GM18519 (cell line): ENCODE measurements around the gene SNAPC4.
"Not testable (repeated sequence)": the region's sequence is repeated elsewhere in the genome, so short reads cannot be mapped to it uniquely, and the experiment has no call there.

ENCODE experiments used
- ATAC-seq: cut with Tn5 transposase; IDR thresholded peaks from one replicate; pipeline ENCODE4 v1.9.1; 2021; ENCODE audit warnings: mild to moderate bottlenecking, moderate library complexity; ENCODE audit not compliant: unreplicated experiment, low FRiP score

The SNAPC4 gene

DNA sequence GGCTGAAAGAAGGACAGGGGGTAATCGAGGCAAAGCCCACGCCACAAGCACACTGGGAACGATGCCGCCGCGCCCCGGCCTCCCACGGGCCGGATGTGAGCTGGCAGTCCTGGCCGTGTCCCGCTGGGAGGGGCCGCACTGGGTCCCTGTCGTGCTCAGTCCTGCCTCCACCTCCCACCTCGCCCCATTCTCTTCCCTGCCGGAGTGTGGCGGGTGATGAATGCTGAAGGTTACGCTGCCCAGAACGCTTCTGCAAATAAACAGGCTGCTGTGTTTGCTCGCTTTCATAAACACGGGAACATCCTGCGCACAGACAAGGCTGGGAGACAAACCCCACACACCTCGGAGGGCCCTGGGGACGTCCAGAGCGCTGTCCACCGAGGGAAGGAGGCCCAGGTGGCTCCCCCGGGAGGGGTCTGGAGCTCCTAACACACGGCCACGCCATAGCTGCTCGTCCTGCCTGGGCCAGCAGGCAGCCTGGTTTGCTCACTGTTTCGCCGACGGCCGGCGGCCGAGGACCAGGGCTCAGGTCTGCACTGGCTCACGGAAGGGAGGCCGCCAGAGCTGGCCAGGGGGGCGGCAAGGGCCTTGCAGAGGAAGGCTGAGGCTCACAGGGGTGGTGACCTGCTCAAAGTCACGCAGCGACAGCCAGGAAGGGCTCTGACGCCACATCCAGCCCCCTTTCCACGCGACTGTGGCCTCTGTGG, 38.8 kb downstream of the SNAPC4 start:
- no peak for ATAC-seq

DNA sequence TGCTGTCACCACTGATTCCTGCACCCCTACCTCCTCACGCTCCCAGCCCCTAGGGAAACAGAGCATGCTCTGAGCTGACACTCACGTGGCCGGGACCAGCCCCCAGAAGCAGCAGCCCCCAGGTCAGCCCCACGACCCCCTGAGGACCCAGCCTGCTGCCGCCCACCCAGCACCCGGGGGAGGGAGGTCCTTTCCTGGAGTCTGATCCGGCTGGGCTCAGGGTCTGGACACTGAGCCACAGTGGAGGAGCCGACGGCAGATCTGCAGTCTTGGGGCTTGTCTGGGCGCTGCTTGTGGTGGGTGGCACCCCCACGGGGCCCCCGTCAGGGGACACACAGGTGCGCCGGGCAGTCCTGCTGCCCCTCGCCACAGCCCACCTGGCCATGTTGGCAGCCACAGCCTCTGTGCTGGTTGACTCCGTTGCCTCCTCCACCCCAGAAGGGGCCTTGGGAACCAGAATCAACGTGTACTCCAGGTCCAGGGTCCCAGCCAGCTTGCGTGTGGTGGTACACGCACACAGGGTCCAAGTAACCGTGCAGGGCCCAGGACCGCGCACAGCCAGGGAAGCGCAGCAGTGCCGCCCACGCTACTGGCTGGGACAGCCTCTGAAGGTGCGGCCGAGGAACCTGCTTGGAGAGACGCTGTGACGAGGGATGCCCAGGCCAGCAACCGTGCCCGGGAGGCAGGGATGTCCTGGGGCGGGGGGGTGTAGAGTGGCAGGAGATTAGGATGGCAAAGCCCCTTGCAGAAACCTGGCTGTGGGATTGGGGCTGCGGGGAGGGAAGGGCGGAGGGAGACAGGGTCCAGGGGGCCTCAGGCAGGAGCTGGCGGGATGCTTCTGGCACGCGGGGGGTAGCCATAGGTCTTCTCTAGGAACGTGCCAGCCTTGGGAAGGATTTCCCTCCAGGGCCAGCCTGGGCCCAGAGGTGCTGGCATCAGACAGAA, 39.9 kb downstream of the SNAPC4 start:
- no peak for ATAC-seq

DNA sequence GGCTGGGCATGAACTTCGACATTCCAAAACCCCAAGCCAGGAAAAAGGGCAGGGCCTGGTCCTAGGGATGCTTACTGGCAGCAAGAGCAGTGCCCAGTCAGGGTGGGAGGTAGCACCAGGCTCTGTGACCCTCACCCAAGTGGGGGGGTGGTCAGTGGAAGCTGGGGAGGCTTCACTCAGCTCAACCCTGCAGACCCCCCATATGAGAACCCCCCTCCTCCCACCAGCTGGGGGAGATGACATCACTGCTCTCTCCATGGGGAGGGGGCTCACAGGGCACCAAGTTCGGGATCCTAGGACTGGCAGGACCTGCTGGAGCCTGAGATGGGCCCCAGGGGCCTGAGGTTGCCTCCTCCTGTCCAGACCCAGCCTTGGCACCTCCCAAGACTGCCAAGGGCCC, 41.1 kb downstream of the SNAPC4 start:
- no peak for ATAC-seq

DNA sequence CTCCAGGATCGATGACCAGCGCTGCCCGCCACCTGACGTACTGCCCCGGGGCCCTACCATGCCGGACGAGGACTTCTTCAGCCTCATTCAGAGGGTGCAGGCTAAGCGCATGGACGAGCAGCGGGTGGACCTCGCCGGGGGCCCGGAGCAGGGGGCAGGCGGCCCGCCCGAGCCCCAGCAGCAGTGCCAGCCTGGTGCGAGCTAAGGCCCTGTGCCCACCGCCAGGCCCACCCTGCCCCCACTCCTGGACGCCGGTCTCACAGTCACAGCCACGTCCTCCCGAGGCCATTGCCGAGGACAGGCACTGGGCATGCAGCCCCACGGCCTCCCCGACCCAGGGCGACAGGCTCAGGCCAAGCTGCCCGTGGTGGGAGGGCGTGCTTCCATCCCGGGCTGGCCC, 42.0 kb downstream of the SNAPC4 start:
- ATAC-seq: no peak

DNA sequence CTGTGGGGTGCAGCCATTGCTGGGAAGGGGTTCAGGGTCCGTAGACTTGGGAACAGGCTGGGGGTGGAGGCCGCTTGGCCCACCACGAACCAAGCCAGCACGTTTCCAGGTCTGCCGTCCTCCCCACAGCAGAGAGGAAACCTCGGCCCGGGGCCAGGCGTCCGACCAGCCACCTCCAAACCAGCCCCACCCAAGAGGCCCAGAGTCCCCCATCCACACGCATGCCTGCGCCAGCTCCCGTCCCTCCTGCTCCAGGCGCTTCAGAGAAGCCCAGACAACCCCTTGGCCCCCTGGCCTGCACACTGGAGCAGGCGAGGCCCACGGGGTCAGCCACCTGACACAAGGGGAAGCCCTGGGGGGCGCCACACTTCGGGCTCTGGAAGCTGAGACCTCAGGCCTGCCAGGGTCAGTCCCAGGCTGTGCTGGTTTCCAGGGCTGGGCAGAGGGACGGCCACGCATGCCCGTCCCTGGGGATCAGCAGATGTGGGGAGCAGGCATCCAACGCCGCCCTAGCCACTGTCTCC, 42.7 kb downstream of the SNAPC4 start:
- no peak for ATAC-seq

DNA sequence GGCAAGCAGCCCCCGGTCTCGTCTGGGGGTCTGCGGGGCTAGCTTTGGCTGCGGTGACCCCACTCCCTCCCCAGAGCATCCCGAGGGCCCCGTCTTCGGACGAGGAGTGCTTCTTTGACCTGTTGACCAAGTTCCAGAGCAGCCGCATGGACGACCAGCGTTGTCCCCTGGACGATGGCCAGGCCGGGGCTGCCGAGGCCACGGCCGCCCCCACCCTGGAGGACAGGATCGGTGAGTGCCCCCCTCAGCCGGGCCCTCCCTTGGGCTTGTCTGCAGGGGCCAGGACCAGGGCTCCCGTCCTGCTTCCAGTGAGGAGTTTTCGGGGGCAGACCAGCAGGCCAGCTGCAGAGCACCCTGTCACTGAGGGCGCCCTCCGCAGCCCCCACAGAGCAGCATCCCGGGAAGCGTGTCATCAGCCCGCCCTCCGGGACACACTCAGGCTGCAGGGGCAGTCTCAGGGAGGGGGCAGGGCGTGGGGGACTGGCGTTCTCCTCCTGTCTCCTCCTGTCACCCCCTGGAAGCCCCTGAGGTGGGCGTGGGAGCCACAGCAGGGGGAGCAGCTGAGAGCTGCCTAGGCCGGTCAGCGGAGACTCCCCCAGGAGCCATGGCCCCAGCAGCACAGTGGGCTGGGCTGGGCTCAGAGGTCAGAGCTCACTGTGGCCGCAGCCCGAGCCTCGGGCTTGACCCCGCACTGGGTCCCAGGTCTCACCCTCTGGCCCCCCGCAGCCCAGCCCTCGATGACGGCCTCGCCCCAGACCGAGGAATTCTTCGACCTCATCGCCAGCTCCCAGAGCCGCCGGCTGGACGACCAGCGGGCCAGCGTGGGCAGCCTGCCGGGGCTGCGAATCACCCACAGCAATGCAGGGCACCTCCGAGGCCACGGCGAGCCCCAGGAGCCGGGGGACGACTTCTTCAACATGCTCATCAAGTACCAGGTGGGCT, 44.1 kb downstream of the SNAPC4 start:
- no peak for ATAC-seq

DNA sequence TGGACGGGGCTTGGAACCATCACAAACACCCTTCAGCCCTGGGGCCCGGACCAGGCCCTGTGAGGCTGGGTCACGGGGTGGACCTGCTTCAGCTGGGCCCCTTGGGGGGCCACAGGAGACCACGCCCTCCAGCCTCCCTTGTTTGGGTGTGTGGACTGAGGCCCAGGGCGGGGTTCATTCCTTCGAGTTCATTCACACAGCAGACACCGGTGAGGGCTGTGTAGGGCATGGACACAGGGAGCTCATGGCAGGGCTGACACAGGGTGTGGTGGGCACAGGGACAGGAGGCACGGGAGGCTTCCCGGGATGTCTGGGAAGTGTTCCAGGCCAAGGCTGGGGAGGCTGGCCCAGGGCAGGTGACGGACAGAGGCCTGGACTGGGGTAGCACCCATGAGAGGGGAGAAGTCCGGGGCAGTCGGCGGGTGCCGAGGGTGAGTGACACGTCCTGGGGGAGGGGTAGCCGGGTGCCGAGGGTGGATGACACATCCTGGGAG, 45.3 kb downstream of the SNAPC4 start:
- no peak for ATAC-seq

DNA sequence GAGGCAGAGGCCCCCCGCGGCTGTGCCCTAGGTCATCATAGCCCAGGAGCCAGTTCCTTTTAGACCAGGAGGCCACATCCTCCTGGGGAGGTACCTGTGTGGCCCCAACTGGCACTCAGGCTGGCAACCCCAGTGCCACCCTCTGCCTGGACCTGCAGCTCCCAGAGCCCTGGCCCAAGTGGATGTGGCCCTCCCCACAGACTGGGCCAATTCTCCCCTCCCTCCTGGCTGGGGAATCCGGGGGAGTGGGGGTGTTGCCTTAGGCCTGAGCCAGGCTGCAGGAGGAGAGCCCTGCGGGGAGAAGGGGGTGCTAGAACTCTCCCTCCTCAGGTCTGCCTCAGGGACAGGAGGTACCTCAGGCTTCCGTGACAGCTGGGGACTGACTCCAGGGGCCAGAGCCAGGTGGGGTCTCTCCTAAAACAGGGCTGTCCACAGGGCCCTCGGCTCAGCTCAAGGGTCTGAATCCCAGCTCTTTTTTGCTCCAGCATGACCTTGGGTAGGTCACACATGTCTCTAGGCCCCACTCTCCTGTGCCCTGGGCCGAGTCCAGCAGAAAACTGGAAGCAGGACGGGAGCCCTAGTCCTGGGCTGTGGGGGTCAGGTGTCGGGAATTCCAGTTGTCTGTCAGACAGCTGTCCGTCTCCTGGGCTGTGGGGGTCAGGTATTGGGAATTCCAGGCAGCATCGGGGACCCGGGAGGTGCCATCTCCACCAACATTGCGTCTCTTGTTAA, 46.0 kb downstream of the SNAPC4 start:
- ATAC-seq: no peak

DNA sequence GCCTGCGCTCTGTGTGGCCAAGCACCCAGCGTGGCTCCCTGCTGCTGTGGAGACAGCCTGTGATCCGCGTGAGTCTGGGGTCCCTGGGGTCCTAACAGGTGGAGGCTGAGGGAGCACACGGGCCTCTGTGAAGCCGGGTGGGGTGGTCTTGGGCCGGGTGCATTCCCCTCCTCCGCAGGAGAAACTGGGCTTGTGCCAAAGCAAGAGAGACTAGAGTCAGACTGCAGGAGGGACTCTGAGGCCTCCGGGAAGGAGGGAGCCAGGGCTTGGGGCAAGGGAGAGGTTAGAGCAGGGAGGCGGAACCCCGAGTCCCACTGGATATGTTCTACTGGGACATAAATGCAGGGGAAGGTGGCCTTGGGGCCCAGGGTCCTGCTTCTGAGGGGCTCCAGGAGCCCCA, 46.9 kb downstream of the SNAPC4 start:
- no peak for ATAC-seq

DNA sequence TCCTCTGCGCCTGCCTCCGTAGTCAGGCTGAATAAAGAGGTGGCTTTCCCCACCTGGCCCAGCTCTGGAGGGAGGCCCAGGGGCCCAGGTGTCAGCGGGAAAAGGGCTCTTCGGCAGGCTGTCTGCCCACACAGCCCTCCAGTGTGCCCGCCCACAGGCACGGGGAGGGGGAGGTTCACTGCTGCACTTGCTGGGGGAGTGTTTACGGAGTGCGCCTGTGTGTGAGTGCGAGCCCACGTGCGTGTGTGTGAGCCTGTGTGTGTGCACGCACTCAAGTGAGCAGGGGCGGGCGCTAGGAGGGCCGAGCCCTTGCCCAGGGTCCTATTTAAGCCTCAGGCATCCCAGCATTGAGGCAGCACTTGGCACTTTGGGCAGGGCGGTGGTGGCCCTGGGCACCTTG, 47.3 kb downstream of the SNAPC4 start:
- no peak for ATAC-seq

DNA sequence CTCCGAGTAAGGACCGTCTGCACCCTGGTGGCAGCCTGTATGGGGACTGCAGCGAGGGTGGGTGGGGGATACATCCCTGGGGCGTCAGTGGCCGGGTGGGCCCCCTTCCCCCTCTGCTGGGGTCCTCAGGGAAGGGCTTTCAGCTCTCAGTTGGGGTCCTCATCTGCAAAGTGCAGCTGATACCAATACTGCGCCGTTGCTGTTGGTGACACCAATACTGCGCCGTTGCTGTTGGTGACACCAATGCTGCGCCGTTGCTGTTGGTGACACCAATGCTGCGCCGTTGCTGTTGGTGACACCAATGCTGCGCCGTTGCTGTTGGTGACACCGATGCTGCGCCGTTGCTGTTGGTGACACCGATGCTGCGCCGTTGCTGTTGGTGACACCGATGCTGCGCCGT, 48.1 kb downstream of the SNAPC4 start:
- ATAC-seq: not testable (repeated sequence)

DNA sequence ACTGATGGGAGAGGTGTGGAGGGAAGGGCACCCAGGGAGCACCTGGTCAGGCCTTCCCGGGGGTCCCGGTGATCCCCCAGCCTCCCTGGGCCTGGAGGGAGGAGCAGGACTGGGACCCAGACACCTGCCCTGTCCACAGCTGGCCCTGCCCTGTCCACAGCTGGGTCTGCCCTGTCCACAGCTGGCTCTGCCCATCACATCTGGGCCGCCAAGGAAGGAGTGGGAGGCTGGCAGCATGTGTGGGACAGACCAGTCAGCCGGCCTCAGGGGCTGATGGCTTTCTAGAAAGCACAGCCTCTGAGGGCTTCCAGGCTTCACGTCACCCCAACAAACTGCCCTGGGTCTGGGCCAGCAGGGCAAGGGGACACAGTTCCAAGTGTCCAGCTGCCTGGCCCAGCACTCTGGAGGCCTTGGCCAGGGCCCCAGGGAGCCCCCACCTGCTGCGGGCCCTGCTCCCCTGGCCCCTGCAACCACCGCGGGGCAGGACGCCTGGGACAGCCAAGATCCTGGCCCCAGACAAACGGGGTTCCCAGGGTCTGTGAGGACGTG, 48.6 kb downstream of the SNAPC4 start:
- no peak for ATAC-seq
